Measurements from ENCODE around the gene GNS. TPM values are rescaled to one million over a fixed set of nuclear protein-coding genes. Genes with fewer than 3 reads are reported as not detected.

Gene GNS
- total RNA-seq, 1 experiment from 2014 or later = 54.7 TPM

DNA sequence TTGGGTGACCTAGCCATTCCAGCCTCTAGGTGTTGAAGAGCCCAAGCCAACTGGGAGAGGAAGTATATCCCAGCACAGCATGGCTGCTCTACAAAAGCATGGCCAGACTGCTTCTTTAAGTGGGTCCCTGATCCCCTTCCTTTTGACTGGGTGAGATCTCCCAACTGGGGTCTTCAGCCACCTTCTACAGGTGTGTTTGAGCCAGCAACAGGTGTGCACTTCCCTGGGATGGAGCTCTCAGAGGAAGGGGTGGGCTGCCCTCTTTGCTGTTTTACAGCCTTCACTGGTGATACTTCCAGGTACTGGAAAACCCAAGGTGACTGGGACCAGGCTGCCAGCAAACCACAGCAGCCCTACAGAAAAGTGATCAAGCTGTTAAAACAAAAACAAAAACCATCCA is 14.2 kb upstream of the GNS start:
- CTCF ChIA-PET = interaction anchor here (0.6 kb wide), 1 partner anchor 28 kb away, joined by 3 read pairs; no protein-coding TSS in a partner anchor
- no TSS peak for BruUV-seq (replicated peaks)
- Mint-ChIP-seq H3K4me1 (ENCODE audit: insufficient read depth, unreplicated experiment) (no peaks in the 10 kb centered on the region), H3K27ac (ENCODE audit: low read depth, unreplicated experiment) (no peak overlapping the region), H3K27me3 (ENCODE audit: insufficient read depth, unreplicated experiment) (peaks cover 27% of the 10 kb centered on the region), H3K36me3 (ENCODE audit: insufficient read depth, unreplicated experiment) (no peaks in the 10 kb centered on the region), H3K4me3 (ENCODE audit: unreplicated experiment) (no peak overlapping the region), H3K9me3 (ENCODE audit: unreplicated experiment) (peaks cover 22% of the 10 kb centered on the region)
- intact Hi-C loops (cut with micrococcal nuclease) = no loop called here
- TF ChIP-seq, protein P1, sequence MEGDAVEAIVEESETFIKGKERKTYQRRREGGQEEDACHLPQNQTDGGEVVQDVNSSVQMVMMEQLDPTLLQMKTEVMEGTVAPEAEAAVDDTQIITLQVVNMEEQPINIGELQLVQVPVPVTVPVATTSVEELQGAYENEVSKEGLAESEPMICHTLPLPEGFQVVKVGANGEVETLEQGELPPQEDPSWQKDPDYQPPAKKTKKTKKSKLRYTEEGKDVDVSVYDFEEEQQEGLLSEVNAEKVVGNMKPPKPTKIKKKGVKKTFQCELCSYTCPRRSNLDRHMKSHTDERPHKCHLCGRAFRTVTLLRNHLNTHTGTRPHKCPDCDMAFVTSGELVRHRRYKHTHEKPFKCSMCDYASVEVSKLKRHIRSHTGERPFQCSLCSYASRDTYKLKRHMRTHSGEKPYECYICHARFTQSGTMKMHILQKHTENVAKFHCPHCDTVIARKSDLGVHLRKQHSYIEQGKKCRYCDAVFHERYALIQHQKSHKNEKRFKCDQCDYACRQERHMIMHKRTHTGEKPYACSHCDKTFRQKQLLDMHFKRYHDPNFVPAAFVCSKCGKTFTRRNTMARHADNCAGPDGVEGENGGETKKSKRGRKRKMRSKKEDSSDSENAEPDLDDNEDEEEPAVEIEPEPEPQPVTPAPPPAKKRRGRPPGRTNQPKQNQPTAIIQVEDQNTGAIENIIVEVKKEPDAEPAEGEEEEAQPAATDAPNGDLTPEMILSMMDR (IDR thresholded peaks at IDR 0.05; ENCODE audit: unreplicated experiment) = no peak
- no peak for DNase-seq (ENCODE audit: unreplicated experiment)
- POLR2A ChIA-PET = interaction anchor here (1.9 kb wide), 1 partner anchor 14 kb away, joined by 4 read pairs; the partner anchor contains the start of gene GNS

DNA sequence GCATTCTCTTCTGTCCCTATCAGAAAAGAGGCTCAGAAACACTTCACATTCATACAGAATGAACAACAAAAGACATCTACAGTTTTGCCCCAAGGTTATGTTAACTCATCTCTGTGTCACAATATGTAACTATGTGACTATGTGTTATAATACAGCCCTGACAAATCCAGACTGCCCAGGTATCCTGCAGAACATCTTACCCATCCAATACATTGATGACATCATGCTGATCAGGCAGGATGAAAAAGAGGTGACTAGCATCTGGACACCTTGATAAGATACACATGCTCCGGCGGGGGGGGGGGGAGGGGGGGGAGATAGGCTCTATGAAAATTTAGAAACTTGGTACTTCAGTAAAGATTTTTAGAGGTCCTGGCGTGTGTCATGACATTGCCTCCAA is 8.3 kb upstream of the GNS start:
- Mint-ChIP-seq H3K4me1 (ENCODE audit: insufficient read depth, unreplicated experiment) (no peaks in the 10 kb centered on the region), H3K27ac (ENCODE audit: low read depth, unreplicated experiment) (no peak overlapping the region), H3K4me3 (ENCODE audit: unreplicated experiment) (no peak overlapping the region), H3K9me3 (ENCODE audit: unreplicated experiment) (no peaks in the 10 kb centered on the region), H3K27me3 (ENCODE audit: insufficient read depth, unreplicated experiment) (no peaks in the 10 kb centered on the region), H3K36me3 (ENCODE audit: insufficient read depth, unreplicated experiment) (no peaks in the 10 kb centered on the region)
- intact Hi-C loops (cut with micrococcal nuclease) = no loop called here
- TF ChIP-seq, protein P1 (IDR thresholded peaks at IDR 0.05; ENCODE audit: unreplicated experiment) = no peak
- no peak for DNase-seq (ENCODE audit: unreplicated experiment)
- no TSS peak for BruUV-seq (replicated peaks)
- ChIA-PET CTCF (interaction anchor here (1.1 kb wide), 1 partner anchor 13 kb away, joined by 6 read pairs; no protein-coding TSS in a partner anchor), POLR2A (no interaction called here)

DNA sequence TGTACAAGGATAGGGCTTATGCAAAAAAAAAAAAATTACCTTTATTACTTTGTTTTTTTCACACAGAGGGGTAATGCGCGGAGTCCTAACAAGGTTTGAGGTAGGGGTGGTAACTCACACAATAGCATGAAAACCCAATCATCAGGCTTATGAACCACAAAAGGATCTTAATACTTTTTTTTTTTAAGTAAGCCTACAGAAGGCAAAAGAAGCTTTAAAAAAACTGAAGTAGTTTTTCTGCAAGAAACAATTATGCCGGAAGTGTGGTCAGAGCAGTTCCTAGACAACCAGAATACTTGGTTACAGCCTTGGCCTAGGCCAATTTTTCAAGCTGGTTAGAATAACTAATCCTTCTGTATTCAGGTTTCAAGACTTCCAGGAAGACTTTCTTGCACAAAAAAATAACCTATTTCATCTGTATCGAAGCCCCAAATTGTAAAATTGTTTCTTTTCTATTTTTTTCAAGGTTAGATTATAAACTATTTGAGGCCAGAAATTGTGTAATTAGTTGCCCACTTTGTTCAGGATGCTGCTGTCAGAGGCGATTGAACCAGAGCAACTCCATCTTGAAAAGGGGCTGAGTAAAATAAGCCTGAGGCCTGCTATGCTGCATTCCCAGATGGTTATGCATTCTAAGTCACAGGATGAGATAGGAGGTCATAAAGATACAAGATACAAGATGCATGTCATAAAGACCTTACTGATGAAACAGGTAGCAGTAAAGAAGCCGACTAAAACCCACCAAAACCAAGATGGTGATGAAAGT is 1.8 kb upstream of the GNS start:
- peaks cover 10% of the 10 kb centered on the region for H3K4me1 Mint-ChIP-seq (ENCODE audit: insufficient read depth, unreplicated experiment)
- DNase-seq (ENCODE audit: unreplicated experiment) = no peak
- H3K36me3 Mint-ChIP-seq (ENCODE audit: insufficient read depth, unreplicated experiment) = no peaks in the 10 kb centered on the region
- H3K4me3 Mint-ChIP-seq (ENCODE audit: unreplicated experiment) = no peak overlapping the region
- intact Hi-C loops (cut with micrococcal nuclease) = no loop called here
- ChIA-PET POLR2A (interaction anchor here (2.9 kb wide), 1 partner anchor 9 kb away, joined by 6 read pairs; no protein-coding TSS in a partner anchor), CTCF (interaction anchor here (0.6 to 0.8 kb wide), 3 partner anchors 20 to 152 kb away, joined by 3 read pairs; no protein-coding TSS in a partner anchor)
- no peaks in the 10 kb centered on the region for H3K9me3 Mint-ChIP-seq (ENCODE audit: unreplicated experiment)
- no peaks in the 10 kb centered on the region for H3K27me3 Mint-ChIP-seq (ENCODE audit: insufficient read depth, unreplicated experiment)
- BruUV-seq (replicated peaks) = no TSS peak
- TF ChIP-seq, protein P1 (IDR thresholded peaks at IDR 0.05; ENCODE audit: unreplicated experiment) = no peak
- H3K27ac Mint-ChIP-seq (ENCODE audit: low read depth, unreplicated experiment) = no peak overlapping the region

GRCh38 chr12:64757771-64758170 is 1.4 kb downstream of the GNS start:
- CTCF ChIA-PET = interaction anchor here (2.2 kb wide), 1 partner anchor 208 kb away, joined by 7 read pairs; no protein-coding TSS in a partner anchor
- DNase-seq (ENCODE audit: unreplicated experiment) = peak; percentile 4
- Mint-ChIP-seq H3K9me3 (ENCODE audit: unreplicated experiment) (no peaks in the 10 kb centered on the region), H3K27ac (ENCODE audit: low read depth, unreplicated experiment) (no peak overlapping the region), H3K36me3 (ENCODE audit: insufficient read depth, unreplicated experiment) (peaks cover 9% of the 10 kb centered on the region), H3K4me3 (ENCODE audit: unreplicated experiment) (peak overlapping the region; percentile 91), H3K4me1 (ENCODE audit: insufficient read depth, unreplicated experiment) (peaks cover 10% of the 10 kb centered on the region), H3K27me3 (ENCODE audit: insufficient read depth, unreplicated experiment) (no peaks in the 10 kb centered on the region)
- intact Hi-C loops (cut with micrococcal nuclease) = no loop called here
- POLR2A ChIA-PET = interaction anchor here (1.0 to 2.3 kb wide), 3 partner anchors 10 to 288 kb away, joined by 3 to 13 read pairs (median 7); no protein-coding TSS in a partner anchor
- TF ChIP-seq, protein P1 (IDR thresholded peaks at IDR 0.05; ENCODE audit: unreplicated experiment) = no peak
- no TSS peak for BruUV-seq (replicated peaks)

Data from MCF 10A (cell line).